WI38 (cell line): Measurements from ENCODE around the gene VASH2.

Source experiments
- H3K4me3 ChIP-seq: 2 replicates; pipeline ENCODE4 v1.5.1; 2011; ENCODE audit warnings: low read depth, mild to moderate bottlenecking, control low read depth, low read length
- TF ChIP-seq, protein P1 (sequence below): IDR thresholded peaks from 2 replicates; pipeline ENCODE4 v1.5.1; 2012; ENCODE audit warnings: low read depth, mild to moderate bottlenecking, control low read depth, low read length

VASH2 gene

DNA sequence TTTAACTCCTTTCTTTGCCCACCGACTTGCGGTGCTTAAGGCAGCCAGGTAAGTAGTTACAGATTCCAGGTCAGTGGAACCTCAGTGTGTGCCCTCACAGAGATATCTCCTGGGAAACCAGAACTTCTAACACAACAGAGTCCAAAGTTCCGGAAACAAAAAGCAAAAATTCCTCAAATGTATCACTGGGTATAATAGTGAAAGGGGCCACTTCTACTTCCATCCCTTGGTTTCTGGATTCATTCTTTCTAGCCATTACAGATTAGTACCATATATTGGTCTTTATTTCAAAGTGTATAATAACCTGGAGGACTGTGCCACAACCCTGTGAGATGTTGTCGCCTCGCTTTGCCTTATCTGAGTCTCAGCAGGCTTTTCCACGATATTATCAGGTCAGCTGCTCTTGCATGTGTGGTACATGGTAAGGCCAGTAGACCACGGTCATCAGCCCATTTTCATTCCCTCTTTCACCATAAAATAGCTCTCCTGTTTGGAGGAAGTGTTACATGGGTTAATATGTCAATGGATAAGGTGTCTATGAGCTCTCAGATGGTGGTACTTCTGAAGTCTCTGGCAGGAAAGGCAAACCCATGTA is 14.9 kb upstream of the VASH2 start:
- H3K4me3 ChIP-seq = no peak overlapping the region
- TF ChIP-seq, protein P1, sequence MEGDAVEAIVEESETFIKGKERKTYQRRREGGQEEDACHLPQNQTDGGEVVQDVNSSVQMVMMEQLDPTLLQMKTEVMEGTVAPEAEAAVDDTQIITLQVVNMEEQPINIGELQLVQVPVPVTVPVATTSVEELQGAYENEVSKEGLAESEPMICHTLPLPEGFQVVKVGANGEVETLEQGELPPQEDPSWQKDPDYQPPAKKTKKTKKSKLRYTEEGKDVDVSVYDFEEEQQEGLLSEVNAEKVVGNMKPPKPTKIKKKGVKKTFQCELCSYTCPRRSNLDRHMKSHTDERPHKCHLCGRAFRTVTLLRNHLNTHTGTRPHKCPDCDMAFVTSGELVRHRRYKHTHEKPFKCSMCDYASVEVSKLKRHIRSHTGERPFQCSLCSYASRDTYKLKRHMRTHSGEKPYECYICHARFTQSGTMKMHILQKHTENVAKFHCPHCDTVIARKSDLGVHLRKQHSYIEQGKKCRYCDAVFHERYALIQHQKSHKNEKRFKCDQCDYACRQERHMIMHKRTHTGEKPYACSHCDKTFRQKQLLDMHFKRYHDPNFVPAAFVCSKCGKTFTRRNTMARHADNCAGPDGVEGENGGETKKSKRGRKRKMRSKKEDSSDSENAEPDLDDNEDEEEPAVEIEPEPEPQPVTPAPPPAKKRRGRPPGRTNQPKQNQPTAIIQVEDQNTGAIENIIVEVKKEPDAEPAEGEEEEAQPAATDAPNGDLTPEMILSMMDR = no peak

- TF ChIP-seq, protein P1 = no peak
- H3K4me3 ChIP-seq = no peak overlapping the region
Observed at GRCh38 chr1:212937034-212937433, 13.3 kb upstream of the VASH2 start.

DNA sequence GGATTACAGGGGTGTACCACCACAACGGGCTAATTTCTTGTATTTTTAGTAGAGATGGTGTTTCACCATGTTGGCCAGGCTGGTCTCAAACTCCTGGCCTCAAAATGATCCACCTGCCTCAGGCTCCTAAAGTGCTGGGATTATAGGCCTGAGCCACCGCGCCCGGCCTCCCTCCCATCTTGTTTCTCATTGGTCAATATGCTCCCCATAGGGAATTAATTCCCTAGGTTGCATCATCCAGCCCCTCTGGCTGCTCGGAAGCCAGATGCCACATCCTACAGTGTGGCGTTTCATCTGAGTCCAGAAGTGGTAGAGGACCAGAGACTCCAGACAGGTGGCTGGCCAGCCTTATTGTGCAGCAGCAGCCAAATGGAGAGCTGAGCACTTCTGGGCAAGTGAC is 11.5 kb upstream of the VASH2 start:
- TF ChIP-seq, protein P1 = no peak
- no peak overlapping the region for H3K4me3 ChIP-seq

- TF ChIP-seq, protein P1 = no peak
- H3K4me3 ChIP-seq = no peak overlapping the region
Observed at GRCh38 chr1:212941452-212941851, 8.9 kb upstream of the VASH2 start.

DNA sequence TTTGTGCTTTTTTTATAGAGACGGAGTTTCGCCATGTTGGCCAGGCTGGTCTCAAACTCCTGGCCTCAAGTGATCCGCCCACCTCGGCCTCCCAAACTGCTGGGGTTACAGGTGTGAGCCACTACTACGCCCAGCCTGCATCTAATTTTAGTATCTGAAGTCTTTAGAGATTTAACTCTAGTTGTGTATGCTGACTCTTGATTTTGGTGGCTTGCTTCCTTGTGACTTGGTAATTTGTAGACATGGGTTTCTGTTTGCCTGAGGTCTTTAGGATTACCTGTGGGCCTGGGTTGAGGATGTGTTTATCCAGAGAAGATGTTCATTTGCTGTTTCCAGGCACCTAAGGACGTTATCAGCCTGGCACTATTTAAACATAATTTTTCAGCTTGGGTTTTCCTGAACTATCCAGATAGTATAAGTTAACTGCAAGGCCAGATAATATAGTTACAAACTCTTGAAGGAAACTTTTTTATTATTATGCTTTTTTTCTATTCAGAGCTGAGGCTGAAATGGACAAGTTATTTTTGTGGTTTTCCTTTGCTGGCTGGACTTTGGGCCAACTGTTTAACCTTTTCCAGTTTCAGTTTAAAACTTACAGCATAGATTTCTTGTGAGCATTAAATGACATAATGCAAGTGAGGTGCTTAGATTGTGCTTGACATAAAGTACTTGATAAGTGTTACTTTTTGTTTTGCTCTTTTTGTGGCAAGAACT is 7.5 kb upstream of the VASH2 start:
- TF ChIP-seq, protein P1 = no peak

DNA sequence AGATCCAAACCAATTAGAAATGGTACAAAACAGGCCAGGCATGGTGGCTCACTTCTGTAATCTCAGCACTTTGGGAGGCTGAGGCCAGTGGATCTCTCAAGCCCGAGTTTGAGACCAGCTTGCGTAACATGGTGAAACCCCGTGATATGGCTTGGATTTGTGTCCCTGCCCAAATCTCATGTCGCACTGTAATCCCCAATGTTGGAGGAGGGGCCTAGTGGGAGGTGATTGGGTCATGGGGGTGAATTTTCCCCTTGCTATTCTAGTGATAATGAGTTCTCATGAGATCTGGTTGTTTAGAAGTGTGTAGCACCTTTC is 7.0 kb upstream of the VASH2 start:
- no peak overlapping the region for H3K4me3 ChIP-seq
- TF ChIP-seq, protein P1 = no peak

More for the DNA sequence above, 7.5 kb upstream of the VASH2 start:
- H3K4me3 ChIP-seq = no peak overlapping the region

- TF ChIP-seq, protein P1 = no peak
- no peak overlapping the region for H3K4me3 ChIP-seq
Observed at GRCh38 chr1:212944229-212944901, 6.0 kb upstream of the VASH2 start.
